Heart left ventricle (tissue), 16 donors: ENCODE data around the gene DHX38. TPM values are rescaled to one million over a fixed set of nuclear protein-coding genes. Genes with fewer than 3 reads are reported as not detected.
"Not testable (repeated sequence)": the region's sequence is repeated elsewhere in the genome, so short reads cannot be mapped to it uniquely, and the experiment has no call there.

Source experiments
- ATAC-seq, 4 donors: fragments of 200-7000 bp; cut with Tn5 transposase; one replicate each; pipeline ENCODE4 v1.9.1; 2020 to 2022; ENCODE audit warnings: moderate library complexity in 4 of 4, mild to moderate bottlenecking in 3 of 4, moderate number of reproducible peaks in 1 of 4
- DNase-seq, 5 donors: peaks; one replicate each; pipeline ENCODE4 v3.0.0-alpha.2; 2020
- H3K27ac ChIP-seq, 12 donors: fragments of 200-600 bp; sonication (generic) in 4 of 12; one replicate each; pipeline versions ENCODE4 v1.5.0 to v1.8.0; 2016 to 2022; ENCODE audit warnings: mild to moderate bottlenecking in 2 of 12
- H3K27me3 ChIP-seq, 9 donors: fragments of 200-600 bp; sonication (generic) in 2 of 9; one replicate each; pipeline versions ENCODE4 v1.5.1 to v1.8.0; 2016 to 2022; ENCODE audit warnings: mild to moderate bottlenecking in 3 of 9
- H3K36me3 ChIP-seq, 9 donors: fragments of 200-600 bp; sonication (generic) in 2 of 9; one replicate each; pipeline versions ENCODE4 v1.5.0 to v1.8.0; 2018 to 2022; ENCODE audit warnings: mild to moderate bottlenecking in 2 of 9
- H3K4me1 ChIP-seq, 12 donors: fragments of 200-600 bp; sonication (generic) in 4 of 12; one replicate each; pipeline versions ENCODE4 v1.5.0 to v1.8.0; 2016 to 2022; ENCODE audit warnings: mild to moderate bottlenecking in 3 of 12
- H3K4me3 ChIP-seq, 12 donors: fragments of 200-600 bp; sonication (generic) in 4 of 12; one replicate each; pipeline versions ENCODE4 v1.5.0 to v1.8.0; 2017 to 2022; ENCODE audit warnings: mild to moderate bottlenecking in 9 of 12, moderate library complexity in 4 of 12
- H3K9me3 ChIP-seq, 12 donors: fragments of 200-600 bp; sonication (generic) in 4 of 12; one replicate each; pipeline versions ENCODE4 v1.5.0 to v1.8.0; 2016 to 2022; ENCODE audit warnings: mild to moderate bottlenecking in 1 of 12
- POLR2A ChIP-seq, 2 donors: fragments of 450-650 bp; IDR thresholded peaks; one replicate each; pipeline ENCODE4 v1.6.1; 2017; ENCODE audit warnings: antibody characterized with exemption in 2 of 2, mild to moderate bottlenecking in 2 of 2, moderate library complexity in 2 of 2
- WGBS, 4 donors: extraction: QIAGEN DNeasy Blood & Tissue Kit in 2 of 4; methylation state at CpG; one replicate each; pipeline versions ENCODE4 v1.1.5 to v1.1.7; 2013 to 2018; 5-methylcytosine and 5-hydroxymethylcytosine counted together
- intact Hi-C, 10 donors: fragments of 100-400 bp; cut with DNase I; formaldehyde crosslinking; loops; one replicate each; pipeline versions ENCODE4 v1.11.1 to v1.14.2; 2022
- polyA plus RNA-seq, 2 donors: library from polyadenylated mRNA; stranded (reverse); fragments of 200-250 nt; gene quantifications; one replicate each; pipeline ENCODE4 v1.2.3, GENCODE V29; 2013
- total RNA-seq, 9 donors: library from RNA; depleted of rRNA in 2 of 9; stranded (reverse); fragments of >200 nt in 2 of 9; fragmentation: NEBNext Ultra II Directional in 3 of 9; extraction: Animal tissue kit (Norgen Biotek cat#: 25700) in 3 of 9; gene quantifications; one replicate each; pipeline versions ENCODE4 v1.1.0 to v1.2.4, GENCODE V29; 2016 to 2023
- TF ChIP-seq, protein P1 (sequence below), 12 donors: fragments of 200-600 bp; sonication (generic) in 4 of 12; IDR thresholded peaks; one replicate each; pipeline versions ENCODE4 v1.5.0 to v1.8.0; 2018 to 2022; ENCODE audit warnings: antibody characterized with exemption in 12 of 12, mild to moderate bottlenecking in 5 of 12
- donor health status: ischemic (EF 13 %, LVEDD 7.1; RV severe dilation, severe dysfunction).
- donor health status: healthy with polysubstance abuse.
- donor health status: DM: no; HTN: yes; CAD: no.
- donor health status: DM: no; HTN: no; CAD: no.
- donor health status: ischemic (EF 25% LVEDD 6.9; RV normal size, moderate dysfunction).
- donor health status: ischemic (EF 25% LVEDD 5.7; RV mildly dilated, moderate dysfunction).
- donor health status: healthy.
- donor health status: DM: yes; HTN: yes; CAD: no.
- donor health status: ischemic (EF 35%, LVEDD 5.7; RV mildly dilated, moderate dysfunction).
- donor health status: nonischemic (EF 11% LVEDD 7.7; RV severe dilation, severe dysfunction).
- donor health status: DM: yes; HTN: yes; CAD: no.
- donor health status: PGD.
- donor health status: ischemic (EF 29% LVEDD 5.4; RV normal size, mild dysfunction).
- donor health status: nonischemic (EF 23%, LVEDD 6.1; RV moderate dilation, normal function).

The DHX38 gene
- total and polyA plus RNA-seq, 11 donors, result 30.6 to 66.5 (median 41.4) TPM

DNA sequence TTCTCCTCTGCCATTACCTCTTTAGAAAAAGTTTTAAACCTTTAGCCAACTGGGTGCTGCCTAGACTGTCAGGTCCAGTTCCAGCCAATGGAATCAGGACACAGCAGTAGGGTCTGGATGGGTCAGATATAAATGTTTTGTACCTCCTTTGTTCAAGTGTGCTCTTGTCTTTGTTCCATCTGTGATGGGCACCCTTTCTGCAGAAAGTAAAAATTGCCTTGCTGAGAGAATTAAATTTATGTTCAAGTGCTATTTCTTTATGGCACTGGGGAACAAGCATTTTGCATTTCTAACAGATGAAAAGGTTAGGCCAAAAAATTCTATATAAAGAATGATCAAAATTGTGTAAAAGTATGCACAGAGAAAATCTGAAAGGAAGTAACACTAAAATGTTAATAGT lies 44.5 kb upstream of the DHX38 start:
- Histone ChIP-seq H3K27ac (no peak overlapping the region), H3K4me3 (no peak overlapping the region), H3K27me3 (no peaks in the 10 kb centered on the region), H3K36me3 (peaks cover 0 to 2% (median 0%) of the 10 kb centered on the region in 9 donors), H3K4me1 (no peaks in the 10 kb centered on the region), H3K9me3 (peaks cover 0 to 16% (median 0%) of the 10 kb centered on the region in 12 donors)
- no peak for ATAC-seq
- intact Hi-C loops, result no loop called here
- TF ChIP-seq, protein P1, sequence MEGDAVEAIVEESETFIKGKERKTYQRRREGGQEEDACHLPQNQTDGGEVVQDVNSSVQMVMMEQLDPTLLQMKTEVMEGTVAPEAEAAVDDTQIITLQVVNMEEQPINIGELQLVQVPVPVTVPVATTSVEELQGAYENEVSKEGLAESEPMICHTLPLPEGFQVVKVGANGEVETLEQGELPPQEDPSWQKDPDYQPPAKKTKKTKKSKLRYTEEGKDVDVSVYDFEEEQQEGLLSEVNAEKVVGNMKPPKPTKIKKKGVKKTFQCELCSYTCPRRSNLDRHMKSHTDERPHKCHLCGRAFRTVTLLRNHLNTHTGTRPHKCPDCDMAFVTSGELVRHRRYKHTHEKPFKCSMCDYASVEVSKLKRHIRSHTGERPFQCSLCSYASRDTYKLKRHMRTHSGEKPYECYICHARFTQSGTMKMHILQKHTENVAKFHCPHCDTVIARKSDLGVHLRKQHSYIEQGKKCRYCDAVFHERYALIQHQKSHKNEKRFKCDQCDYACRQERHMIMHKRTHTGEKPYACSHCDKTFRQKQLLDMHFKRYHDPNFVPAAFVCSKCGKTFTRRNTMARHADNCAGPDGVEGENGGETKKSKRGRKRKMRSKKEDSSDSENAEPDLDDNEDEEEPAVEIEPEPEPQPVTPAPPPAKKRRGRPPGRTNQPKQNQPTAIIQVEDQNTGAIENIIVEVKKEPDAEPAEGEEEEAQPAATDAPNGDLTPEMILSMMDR (IDR thresholded peaks at IDR 0.05), result no peak
- TF ChIP-seq POLR2A (IDR thresholded peaks at IDR 0.05), result no peak
- DNase-seq, result no peak

DNA sequence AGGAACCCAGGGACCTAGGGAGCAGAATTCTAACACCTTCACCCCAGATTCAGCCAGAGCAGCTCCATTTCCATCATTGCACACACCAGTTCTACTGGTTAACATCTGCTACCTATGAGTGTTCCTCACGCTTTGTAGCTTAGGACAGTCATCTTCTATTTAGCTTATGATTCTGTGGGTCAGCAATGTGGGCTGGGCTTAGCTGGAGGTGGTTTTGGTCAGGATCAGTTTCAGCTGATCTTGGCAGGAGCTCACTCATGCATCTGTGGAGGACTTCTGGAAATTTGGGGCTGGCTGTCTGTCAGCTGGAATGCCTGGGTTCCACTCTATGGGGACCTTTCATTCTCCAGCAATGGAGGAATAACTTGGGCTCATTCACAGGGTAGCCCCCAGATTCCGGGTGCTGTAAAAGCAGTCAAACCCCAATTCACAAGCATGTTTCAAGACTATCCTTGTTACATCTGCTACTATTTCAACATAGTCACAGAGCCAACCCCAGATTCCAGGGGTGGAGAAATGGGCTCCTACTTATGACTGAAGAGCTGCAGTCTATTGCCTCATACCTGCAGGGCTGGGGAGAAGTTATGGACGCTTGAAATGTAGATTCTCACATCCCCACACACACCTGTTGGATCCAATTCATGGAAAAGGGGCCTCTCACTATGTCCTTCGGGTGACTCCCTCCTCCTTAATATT lies 42.7 kb upstream of the DHX38 start:
- no peak overlapping the region for H3K4me3 ChIP-seq

DNA sequence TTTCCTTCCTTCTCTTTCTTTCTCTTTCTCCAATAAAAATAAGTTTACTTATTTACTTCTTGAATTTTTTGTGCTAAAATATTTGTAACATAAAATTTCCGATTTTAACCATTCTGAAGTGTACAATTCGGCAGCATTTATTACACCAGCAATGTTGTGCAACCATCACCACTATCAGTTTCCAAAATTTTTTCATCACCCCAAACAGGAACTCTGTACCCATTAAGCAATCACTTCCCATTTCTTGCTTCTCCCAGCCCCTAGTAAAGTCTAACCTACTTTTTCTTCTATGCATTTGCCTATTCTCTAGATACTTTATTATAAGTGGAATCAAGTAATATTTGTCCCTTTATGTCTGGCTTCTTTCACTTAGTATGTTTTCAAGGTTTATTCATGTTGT lies 41.8 kb upstream of the DHX38 start:
- H3K4me3 ChIP-seq, result no peak overlapping the region
- no peaks in the 10 kb centered on the region for H3K36me3 ChIP-seq
- TF ChIP-seq, protein P1 (IDR thresholded peaks at IDR 0.05), result no peak
- TF ChIP-seq POLR2A (IDR thresholded peaks at IDR 0.05), result no peak
- H3K9me3 ChIP-seq, result peaks cover 0 to 16% (median 0%) of the 10 kb centered on the region in 12 donors
- ATAC-seq, result no peak
- intact Hi-C loops, result no loop called here
- peak overlapping the region in 1 of 12 donors; percentile 4 for H3K27ac ChIP-seq
- no peaks in the 10 kb centered on the region for H3K4me1 ChIP-seq
- WGBS, 4 donors, result 80 to 87% (median 82%) methylated on average over 2 of the region's 2 CpGs
- no peaks in the 10 kb centered on the region for H3K27me3 ChIP-seq
- no peak for DNase-seq

More for the DNA sequence above, 42.7 kb upstream of the DHX38 start:
- ATAC-seq (peak in 2 of 4 donors; percentile 15 to 18), DNase-seq (no peak)
- Histone ChIP-seq H3K27me3 (no peaks in the 10 kb centered on the region), H3K4me1 (no peaks in the 10 kb centered on the region), H3K36me3 (no peaks in the 10 kb centered on the region), H3K27ac (no peak overlapping the region), H3K9me3 (peaks cover 0 to 16% (median 0%) of the 10 kb centered on the region in 12 donors)
- WGBS, 4 donors, result 83 to 87% (median 85%) methylated on average over 4 of the region's 4 CpGs
- no peak for TF ChIP-seq POLR2A (IDR thresholded peaks at IDR 0.05)
- intact Hi-C loops, result no loop called here

DNA sequence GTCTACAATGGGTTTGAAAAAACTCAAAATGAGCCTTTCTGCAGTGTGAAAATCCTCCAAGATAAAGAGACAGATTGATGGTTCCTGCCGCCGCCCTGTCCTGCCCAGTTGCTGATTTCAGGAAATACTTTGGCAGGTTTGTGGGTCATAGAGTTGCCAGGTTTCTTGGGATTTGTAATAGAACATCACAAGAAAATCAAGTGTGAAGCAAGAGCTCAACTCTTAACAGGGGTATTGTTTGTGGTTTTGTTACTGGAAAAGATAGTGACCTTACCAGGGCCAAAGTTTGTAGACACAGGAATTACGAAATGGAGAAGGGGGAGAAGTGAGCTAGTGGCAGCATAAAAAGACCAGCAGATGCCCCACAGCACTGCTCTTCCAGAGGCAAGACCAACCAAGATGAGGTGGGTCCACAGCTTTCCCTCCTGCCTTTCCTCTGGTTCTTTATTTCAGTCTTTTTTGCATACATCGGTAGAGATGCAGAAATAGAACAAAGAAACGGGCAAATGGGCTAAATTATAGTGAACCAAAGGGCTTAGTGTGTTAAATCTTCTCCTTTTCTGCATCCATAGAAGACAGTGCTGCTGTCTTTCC lies 39.3 kb upstream of the DHX38 start, which contains the start of gene HP:
HP (plus strand) TSS at position 252 of the 594 bp plus-strand sequence; CDS start at position 400, 148 bp downstream.
- DNase-seq, intact Hi-C loops, H3K27me3 ChIP-seq, ATAC-seq, H3K4me1 ChIP-seq, H3K27ac ChIP-seq, H3K9me3 ChIP-seq, H3K4me3 ChIP-seq, H3K36me3 ChIP-seq: not testable (repeated sequence)
- 80 to 86% (median 83%) methylated on average over 5 of the region's 5 CpGs for WGBS, 4 donors

DNA sequence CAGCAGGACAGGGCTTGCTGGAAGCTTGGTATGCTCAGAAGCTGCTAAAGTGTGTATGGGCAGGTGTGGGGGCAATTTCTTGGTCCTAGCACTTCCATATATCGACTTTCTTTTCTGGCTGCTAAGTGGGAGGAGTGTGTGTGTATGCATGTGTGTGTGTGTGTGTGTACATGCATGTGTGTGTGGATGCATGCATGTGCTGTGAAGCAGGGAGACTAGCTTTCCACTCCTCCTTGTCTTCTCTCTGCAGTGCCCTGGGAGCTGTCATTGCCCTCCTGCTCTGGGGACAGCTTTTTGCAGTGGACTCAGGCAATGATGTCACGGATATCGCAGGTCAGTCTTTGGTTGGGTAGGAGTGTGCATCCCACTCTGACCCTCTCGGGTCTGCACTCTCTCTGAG lies 37.7 kb upstream of the DHX38 start:
- DNase-seq, result no peak
- Histone ChIP-seq H3K4me1 (no peaks in the 10 kb centered on the region), H3K27me3 (no peaks in the 10 kb centered on the region), H3K27ac (no peak overlapping the region), H3K4me3 (no peak overlapping the region), H3K9me3 (no peaks in the 10 kb centered on the region), H3K36me3 (no peaks in the 10 kb centered on the region)
- intact Hi-C loops, result no loop called here
- TF ChIP-seq, protein P1 (IDR thresholded peaks at IDR 0.05), result no peak
- TF ChIP-seq POLR2A (IDR thresholded peaks at IDR 0.05), result no peak
- WGBS, 4 donors, result 88 to 94% (median 90%) methylated on average over 4 of the region's 4 CpGs
- no peak for ATAC-seq

DNA sequence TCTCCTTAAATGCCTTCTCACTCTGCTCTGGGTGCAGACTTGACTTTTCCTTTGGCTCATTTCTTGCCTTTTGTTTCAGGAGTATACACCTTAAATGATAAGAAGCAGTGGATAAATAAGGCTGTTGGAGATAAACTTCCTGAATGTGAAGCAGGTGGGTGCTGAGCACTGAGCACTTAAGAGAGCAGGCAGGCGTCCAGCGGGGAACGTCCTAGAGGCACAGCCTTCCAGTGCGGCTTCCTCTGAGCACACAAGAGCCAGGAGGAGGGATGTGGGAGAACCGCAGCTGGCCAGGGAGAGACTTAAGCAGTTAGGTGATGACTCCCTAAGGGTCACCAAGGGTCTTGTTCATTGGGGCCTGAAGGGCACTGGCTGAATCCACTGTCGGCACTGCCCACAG lies 36.3 kb upstream of the DHX38 start:
- 59 to 67% methylated on average over 1 to 2 of the region's 6 CpGs; no CpG with 5 or more reads in 2 of the 4 donors for WGBS, 4 donors
- H3K4me1 ChIP-seq, H3K9me3 ChIP-seq, H3K27ac ChIP-seq, intact Hi-C loops, H3K4me3 ChIP-seq, H3K27me3 ChIP-seq, DNase-seq, H3K36me3 ChIP-seq: not testable (repeated sequence)
- peak in 3 of 4 donors; percentile 72 to 87 (median 73) for ATAC-seq

DNA sequence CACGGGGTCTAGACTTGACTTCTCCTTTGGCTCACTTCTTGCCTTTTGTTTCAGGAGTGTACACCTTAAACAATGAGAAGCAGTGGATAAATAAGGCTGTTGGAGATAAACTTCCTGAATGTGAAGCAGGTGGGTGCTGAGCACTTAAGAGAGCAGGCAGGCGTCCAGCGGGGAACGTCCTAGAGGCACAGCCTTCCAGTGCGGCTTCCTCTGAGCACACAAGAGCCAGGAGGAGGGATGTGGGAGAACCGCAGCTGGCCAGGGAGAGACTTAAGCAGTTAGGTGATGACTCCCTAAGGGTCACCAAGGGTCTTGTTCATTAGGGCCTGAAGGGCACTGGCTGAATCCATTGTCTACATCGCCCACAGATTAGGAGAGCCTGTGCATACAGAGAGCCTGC lies 34.6 kb upstream of the DHX38 start:
- intact Hi-C loops, H3K9me3 ChIP-seq, DNase-seq, H3K4me1 ChIP-seq, H3K27ac ChIP-seq, H3K4me3 ChIP-seq, H3K27me3 ChIP-seq, H3K36me3 ChIP-seq: not testable (repeated sequence)
- peak in 2 of 4 donors; percentile 56 to 59 for ATAC-seq
- WGBS, 4 donors, result 58 to 72% (median 66%) methylated on average over 6 to 7 of the region's 7 CpGs
